Epidermal melanocyte (primary cell): ENCODE data around the gene GTF2H1.
A peak's percentile ranks its signal among the peaks of the same experiment; 100 is the strongest.

Source experiments
- DNase-seq: peaks from one replicate; pipeline ENCODE4 v3.0.0; 2011; ENCODE audit warnings: low spot score; ENCODE audit not compliant: insufficient read length

Gene GTF2H1

GRCh38 chr11:18321969-18322711 lies at the start of gene GTF2H1, which contains the start of gene HPS5:
TSS of gene GTF2H1 (plus strand) at chr11:18322567. CDS start at chr11:18333075, 10,508 bp downstream.
TSS of gene HPS5 (minus strand) at chr11:18322140. CDS start at chr11:18317858, 4,282 bp downstream.
- DNase-seq, result peak; percentile 89

- DNase-seq, result no peak
Measured at GRCh38 chr11:18277565-18278271, 44.6 kb upstream of the GTF2H1 start.

- DNase-seq, result no peak
Measured at GRCh38 chr11:18280438-18281045, 41.8 kb upstream of the GTF2H1 start.

- DNase-seq, result no peak
Measured at GRCh38 chr11:18282626-18283025, 39.7 kb upstream of the GTF2H1 start.

DNA sequence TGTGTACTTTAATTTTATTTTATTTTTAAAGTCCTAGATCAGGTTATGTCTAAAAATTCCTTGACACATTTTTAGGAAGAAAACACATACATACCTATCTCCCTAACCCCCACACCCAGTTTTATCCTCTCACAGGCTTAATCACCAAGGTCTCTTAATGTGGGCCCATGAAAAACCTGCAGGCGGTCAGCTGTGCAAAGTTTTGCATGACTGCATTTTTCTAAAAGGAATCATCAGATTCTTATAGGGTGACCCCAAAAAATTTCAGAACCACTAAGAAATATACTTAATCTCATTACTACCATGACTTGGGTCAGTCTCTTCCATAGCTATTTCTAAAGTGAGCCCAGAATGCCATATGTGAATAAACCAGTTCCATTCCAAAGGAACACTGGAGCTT lies 36.5 kb upstream of the GTF2H1 start:
- DNase-seq, result no peak

DNA sequence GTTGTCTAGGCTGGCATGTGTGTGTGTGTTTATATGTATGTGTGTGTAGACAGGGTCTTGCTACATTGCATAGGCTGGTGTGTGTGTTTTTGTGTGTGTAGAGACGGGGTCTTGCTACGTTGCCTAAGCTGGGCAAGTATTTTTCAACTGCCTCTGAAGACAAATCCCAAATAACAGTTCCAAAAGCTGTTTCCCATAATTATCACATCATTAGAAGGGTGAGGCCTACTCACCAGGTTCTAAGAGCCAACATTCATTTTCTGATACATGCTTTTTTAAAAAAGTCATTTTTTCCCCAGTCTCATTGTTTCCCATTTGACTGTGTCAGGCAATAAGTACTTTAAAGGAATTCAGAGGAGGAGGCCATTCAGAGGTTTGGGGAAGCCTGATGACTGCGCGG lies 33.5 kb upstream of the GTF2H1 start:
- no peak for DNase-seq

- DNase-seq, result no peak
Measured at GRCh38 chr11:18294862-18295261, 27.5 kb upstream of the GTF2H1 start.

DNA sequence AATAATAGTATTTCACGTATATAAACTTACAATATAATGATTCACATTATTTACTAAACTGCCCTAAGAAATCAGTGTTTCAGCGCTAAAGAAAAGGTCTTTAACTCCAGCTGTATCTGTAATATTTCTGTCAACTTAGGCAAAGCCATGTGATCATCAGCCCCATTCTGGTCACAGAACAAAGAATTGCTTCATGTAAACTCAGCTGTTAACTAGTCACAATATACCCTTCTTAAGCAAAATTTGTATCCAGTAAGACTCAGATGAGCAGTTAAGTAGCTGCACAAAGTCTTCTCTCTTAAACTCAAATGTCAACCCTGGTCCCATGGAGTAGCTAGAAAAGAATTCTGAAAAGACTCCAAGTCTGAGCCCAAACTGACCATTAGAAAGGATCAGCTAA lies 27.1 kb upstream of the GTF2H1 start:
- DNase-seq, result no peak

GRCh38 chr11:18299721-18300120 lies 22.6 kb upstream of the GTF2H1 start:
- no peak for DNase-seq

DNA sequence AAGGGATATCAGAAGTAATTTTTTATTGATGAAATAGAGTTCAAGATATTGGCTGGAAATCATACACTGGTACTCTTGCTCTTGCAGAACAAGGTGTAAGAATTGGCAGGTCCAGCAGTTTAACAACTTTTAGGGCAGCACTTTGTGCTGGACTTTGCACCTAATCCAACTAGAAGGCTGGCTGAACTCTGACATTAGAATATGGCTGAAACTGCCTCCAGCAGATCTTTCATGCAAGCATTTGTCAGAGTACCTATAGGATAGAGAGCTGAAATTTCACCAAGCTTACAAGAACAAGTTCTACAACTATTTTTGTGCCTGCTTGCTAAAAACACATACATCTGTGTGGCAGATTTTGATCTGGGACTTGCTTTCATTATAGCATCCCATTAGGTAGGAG lies 17.6 kb upstream of the GTF2H1 start:
- no peak for DNase-seq

DNA sequence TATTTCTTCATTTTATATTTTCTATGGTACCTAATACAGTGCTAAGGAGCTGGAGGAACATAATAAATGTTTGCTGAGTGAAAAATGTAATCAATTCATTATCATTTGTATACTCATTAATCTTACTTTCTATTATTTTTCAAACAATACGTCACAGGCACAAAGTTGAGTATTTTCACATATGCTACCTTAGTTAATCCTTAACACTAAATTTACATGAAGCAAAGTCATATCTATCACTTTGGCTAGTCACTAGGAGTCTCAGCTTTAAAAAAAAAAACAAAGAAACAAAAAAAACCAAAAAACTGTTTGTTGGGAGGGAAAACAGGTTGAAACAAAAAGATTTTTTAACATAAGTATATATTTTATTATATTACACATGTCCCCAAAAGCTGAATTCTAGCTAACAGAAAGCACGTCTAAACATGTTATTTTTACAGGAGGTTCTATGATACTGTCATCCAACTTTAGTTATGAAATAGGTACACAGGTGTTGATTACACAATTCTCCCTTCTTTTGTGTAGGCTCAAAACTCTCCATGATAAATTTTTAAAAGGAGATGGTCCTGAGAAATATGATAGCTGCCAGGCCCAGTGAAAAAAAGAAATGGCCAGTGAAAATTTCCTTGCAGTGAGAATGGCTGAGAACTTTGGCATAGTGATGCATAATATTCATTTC lies 14.8 kb upstream of the GTF2H1 start:
- no peak for DNase-seq

DNA sequence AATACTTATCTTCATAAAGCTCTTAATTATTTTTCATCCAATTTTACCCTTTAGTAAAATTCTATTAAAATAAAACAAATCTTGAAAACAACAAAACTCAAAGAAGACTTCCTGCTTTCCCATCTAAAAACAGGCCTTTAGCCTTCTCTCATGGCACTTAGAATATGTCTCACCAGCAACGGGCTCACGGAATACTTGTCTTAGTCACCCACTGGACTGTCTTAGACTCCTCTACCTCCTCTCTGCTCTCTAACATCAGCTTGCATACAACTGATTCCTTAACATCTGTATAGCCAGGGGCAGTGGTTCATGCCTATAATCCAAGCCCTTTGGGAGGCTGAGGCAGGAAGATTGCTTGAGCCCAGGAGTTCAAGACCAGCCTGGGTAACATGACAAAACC lies 14.1 kb upstream of the GTF2H1 start:
- DNase-seq, result no peak

DNA sequence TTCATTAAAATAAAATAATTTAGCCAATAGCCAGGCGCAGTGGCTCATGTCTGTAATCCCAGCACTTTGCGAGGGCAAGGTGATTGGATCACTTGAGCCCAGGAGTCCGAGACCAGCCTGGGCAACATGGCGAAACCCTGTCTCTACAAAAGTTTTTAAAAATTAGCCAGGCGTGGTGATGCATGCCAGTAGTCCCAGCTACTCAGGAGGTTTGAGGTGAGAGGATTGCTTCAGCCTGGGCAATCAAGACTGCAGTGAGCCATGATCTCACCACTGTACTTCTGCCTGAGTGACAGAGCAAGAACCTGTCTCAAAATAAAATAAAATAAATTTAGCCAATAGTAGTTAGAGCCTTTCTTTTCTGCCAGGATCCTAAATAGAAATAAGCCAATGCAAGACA lies 12.7 kb upstream of the GTF2H1 start:
- DNase-seq, result no peak

GRCh38 chr11:18310800-18311340 lies 11.5 kb upstream of the GTF2H1 start:
- no peak for DNase-seq

DNA sequence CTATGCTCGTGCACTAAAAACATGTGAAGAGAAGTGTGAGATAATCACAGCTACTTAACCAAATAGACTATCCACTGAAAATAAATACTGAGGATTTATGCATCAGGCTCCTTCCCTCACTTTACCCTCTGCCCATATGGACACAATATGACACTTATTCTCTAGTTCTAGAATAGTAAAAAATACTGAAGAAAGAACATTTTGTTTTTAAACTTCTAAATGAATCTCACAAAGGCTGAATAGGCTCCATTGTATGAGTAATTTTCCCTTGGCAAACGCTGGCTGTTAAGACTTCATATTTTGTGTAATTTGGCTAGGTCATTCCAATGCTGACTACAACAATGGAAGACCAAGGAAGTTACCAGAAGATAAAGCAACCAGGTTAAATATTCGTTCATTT lies 10.4 kb upstream of the GTF2H1 start:
- peak; percentile 65 for DNase-seq

GRCh38 chr11:18312663-18313420 lies 9.5 kb upstream of the GTF2H1 start:
- no peak for DNase-seq

- no peak for DNase-seq
Measured at GRCh38 chr11:18313965-18314763, 8.2 kb upstream of the GTF2H1 start.

- no peak for DNase-seq
Measured at GRCh38 chr11:18314784-18315523, 7.4 kb upstream of the GTF2H1 start.

- no peak for DNase-seq
Measured at GRCh38 chr11:18315893-18316292, 6.5 kb upstream of the GTF2H1 start.
